ENCODE results near the gene DNAH8.
A peak's percentile ranks its signal among the peaks of the same experiment; 100 is the strongest.
"Not testable (repeated sequence)": the region's sequence is repeated elsewhere in the genome, so short reads cannot be mapped to it uniquely, and the experiment has no call there.

DNAH8 gene

DNA sequence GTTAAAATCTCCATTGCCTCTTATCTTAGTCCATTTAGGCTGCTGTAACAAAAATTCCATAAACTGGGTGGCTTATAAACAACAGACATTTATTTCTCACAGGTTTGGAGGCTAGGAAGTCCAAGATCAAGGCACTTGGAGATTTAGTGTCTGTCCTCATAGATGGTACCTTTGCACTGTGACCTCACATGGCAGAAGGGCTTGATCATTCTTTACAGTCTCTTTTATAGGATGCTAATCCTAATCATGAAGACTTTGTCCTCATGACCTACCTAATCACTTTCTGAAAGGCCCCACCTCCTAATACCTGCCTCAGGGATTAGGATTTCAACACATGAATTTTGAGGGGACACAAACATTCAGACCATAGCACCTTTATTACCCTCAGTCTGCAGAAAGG is 18.8 kb upstream of the DNAH8 start:
- no peak for DNase-seq (ENCODE audit: extremely low spot score, insufficient read length, low read depth)
- no peak for FAIRE-seq

DNA sequence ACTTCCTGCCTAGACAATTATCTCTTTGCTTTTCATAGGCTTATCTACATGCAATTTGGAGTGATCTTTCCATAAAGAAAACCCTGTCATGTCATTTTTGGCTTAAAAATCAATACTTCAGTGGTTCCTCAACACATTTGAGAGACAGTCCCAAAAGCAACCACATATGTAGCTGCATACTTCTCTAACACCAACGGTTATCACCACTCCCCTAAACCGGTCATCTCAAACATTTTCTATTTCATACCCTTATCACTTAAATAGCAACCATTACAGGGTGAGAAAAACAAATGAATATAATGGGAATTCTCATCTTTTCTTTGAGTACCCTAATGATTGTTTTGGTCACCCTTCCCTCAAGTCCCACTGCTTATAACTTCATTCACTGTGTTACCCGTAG is 17.3 kb upstream of the DNAH8 start:
- no peak for DNase-seq (ENCODE audit: extremely low spot score, insufficient read length, low read depth)
- FAIRE-seq = no peak

DNA sequence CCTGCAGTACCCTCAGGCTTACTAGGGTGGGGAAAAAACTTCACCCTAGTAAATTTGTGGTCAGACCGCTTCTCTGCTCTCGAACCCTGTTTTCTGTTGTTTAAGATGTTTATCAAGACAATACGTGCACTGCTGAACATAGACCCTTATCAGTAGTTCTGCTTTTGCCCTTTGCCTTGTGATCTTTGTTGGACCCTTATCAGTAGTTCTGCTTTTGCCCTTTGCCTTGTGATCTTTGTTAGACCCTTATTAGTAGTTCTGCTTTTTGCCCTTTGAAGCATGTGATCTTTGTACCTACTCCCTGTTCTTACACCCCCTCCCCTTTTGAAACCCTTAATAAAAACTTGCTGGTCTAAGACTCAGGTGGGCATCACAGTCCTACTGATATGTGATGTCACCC is 15.4 kb upstream of the DNAH8 start:
- not testable (repeated sequence) for FAIRE-seq; DNase-seq (ENCODE audit: extremely low spot score, insufficient read length, low read depth)

DNA sequence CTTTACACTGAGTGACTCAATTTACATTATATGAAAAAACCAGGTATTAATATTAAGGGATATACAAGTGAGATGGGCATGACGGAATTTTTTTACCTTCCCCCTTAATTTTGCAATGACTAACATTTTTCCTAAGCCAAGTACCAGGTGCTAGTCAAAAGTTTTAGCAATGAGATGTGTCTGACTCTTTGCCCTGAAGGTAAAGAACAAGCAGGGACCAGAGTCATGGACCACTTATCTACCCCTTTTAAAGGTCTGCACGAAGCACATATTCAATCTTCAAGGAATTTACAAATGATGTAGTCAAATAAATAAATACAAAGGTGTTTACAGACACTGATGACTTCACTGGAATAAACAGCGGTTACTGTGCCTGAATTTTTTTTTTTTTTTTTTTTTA is 13.6 kb upstream of the DNAH8 start:
- FAIRE-seq (no peak), DNase-seq (ENCODE audit: extremely low spot score, insufficient read length, low read depth) (no peak)

DNA sequence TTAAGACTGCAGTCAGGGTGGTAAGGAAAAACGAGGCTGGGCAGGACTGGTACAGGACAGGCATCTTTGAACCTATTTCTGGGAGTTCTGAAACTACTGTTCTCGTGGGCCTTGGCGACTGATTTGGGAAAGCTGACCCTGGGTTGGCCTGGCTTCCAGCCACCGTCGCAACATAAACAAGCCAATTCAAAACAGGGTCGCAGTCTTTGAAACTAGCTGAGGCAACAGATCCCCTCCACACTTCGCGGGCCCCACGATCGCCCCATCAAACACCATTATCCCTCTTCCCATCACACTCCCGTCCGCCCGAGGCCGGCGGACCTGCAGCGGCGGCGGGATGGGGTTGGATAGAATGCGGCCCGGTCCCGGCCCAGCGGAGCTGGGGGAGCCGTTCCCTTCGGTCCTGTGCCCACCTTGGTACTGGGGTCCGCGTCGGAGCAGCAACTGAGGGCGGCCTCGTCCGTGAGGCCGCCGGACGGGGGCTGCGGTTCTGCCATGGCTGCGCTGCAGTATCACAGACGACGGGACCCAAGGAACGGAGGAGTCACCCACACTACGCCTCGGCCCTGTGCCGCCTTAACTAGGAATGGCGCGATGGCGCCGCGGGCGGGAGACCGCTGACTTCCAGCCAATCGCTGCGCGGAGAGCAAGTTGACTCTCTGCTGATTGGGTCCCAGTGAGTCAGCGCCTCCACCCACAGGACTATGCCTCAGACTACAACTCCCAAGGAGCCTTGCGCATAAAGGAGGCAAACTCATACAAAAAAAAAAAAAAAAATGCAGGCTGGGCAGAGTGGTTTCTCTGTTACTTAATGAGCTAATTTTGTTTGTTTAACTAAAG is 12.3 kb upstream of the DNAH8 start, which contains the start of gene GLO1:
GLO1 (minus strand) TSS at position 588 of the 840 bp plus-strand sequence; CDS start at position 497, 91 bp downstream.
- DNase-seq (ENCODE audit: extremely low spot score, insufficient read length, low read depth) (peak; percentile 98), FAIRE-seq (peak; percentile 97)

DNA sequence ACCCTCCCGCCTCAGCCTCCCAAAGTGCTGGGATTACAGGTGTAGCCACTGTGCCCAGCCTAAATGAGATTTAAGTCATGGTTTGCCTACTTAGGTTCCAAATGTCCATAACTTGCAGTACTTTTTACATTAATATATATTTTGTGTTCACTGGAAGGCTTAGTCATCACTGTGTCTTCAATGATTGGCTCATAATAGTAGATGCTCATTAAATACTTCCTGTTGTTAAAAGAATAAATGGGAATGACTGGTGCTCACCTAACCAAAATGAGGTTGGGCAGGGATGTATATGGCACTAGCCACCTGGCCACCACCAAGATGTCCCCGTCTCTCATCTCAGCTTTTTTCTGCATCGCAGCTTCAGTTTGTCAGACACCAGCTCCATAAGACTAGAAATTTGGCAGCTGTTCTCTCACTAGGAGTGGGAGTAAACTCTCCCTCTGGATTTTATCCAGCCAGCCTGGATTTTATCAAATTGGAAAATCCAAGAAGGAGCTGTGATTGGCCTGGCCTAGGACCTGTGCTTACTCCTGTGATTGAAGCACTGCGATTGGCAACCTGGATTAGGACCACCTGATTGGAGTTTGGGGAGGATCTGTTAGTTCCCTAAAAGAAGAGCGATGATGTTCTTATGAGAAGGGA is 11.0 kb upstream of the DNAH8 start:
- FAIRE-seq (no peak), DNase-seq (ENCODE audit: extremely low spot score, insufficient read length, low read depth) (no peak)

DNA sequence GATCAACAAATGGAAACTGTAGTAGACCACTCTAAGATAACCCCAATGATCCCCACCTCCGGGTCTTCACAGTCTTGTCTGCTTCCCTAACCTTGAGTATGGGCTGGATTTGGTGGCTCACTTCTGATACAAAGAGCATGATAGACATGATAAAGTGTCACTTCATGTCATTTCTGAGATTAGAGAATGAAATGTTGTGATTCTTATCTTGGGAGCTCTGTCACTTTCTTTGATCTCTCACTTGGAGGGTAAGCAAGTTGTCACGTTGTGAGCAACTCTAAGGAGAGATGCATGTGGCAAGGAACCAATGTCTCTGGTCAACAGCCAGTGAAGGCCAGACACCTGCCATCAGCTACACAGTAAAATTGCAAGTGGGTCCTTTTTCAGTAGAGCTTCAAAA is 9.2 kb upstream of the DNAH8 start:
- DNase-seq (ENCODE audit: extremely low spot score, insufficient read length, low read depth) = no peak

DNA sequence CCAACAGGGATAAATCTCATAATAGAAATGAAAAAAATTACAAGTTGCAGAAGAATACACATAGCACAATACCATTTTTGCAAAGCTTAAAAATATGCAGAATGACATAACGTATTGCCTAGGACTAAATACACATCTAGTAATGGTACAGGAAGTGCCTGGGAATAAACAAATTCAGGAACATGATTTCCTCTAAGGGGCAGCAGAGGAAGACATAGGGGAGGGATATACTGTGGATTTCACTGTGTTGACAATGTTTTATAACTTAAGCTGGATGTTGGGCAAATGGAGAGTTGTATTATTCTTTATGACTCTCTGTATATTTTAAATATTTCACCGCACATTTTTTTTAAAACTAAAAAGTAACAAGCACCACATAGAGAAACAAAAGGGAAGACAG is 6.6 kb upstream of the DNAH8 start:
- no peak for FAIRE-seq
- no peak for DNase-seq (ENCODE audit: extremely low spot score, insufficient read length, low read depth)

More for the DNA sequence above, 9.2 kb upstream of the DNAH8 start:
- no peak for FAIRE-seq

DNA sequence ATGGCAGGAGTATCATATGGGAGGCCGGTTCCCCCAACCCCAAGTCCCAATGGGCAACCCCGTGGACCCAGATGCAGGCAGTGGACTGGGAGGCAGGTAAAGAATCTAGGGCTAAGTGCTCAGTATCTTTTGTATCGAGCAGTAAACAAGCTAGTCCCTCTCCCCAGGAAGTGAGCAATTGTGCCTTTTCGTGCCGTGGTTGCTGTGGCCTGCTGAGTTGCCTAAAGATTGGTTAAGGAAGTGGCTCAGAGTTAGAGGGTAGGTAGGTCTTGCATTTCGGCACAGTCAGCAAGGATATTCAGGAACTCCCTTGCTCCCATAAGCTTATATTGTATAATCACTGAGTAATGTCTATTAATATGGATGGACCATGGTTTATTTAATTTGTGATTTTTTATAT is 1.3 kb upstream of the DNAH8 start:
- DNase-seq (ENCODE audit: extremely low spot score, insufficient read length, low read depth) = no peak
- peak; percentile 33 for FAIRE-seq

DNA sequence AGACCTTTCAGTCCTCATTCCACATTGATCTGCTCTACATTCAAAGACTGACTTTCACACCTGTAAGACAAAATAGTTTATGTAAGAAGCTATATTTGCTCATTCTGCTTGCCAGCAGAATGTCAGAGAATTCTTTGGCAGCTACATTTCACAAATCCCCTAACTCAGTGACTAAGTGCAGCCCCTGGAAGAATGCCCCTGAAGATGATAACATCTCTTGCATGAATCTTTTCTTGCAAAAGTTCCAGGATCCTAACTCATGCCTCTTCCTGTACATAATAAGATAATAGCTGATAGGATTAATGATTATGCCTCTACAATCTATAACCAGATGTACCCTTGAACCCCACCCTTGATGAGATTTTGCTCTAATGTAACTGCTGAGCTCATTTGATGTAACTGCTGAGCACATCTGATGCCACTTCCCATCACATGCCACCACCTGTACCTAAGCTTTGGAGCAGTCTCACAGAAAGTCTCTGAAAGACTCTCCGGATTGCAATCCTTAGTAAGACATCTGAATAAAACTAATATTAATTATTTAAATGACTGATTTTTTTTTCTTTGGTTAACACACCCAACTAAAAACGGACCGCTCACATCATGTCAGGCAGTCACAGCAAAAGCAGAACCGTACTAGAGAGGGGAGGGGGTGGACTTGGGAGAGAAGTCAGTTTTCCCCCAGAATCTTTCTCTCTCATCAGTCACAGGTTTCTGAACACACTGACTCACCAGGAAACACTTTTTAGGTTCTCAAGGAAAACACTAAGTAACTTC is 684 bp upstream of the DNAH8 start:
- FAIRE-seq (no peak), DNase-seq (ENCODE audit: extremely low spot score, insufficient read length, low read depth) (no peak)

DNA sequence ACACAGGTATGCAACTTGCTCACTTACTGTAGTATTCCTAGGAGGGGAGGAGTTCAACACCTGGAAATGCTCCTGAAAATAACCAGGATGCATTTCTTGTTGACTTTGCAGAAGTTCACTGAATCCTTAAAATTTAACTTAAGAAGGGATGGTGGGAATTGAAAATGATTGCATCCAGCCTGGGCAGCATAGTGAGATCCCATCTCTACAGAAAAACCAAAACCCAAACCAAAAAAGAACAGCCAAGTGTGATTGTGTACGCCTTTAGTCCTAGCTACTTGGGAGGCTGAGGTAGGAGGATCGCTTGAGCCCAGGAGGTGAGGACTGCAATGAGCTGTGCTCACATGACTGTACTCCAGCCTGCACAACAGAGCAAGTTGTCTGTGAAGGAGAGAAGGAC is 1.7 kb downstream of the DNAH8 start:
- FAIRE-seq = no peak

DNA sequence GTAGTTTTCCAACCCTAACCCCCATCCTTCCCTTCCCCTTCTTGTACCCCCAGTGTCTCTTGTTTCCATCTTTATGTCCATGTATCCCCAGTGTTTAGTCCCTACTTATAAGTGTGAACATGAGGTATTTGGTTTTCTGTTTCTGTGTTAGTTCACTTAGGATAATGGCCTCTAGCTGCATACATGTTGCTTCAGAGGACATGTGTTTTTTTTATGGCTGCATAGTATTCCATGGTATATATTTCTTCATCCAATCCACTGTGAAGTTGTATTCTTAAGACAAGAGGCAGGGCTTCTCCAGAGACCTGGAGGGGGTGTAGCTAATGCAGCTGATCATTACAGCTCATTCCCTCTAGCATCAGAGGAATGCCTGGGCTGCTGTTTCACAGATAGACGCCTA is 4.2 kb downstream of the DNAH8 start:
- DNase-seq (ENCODE audit: extremely low spot score, insufficient read length, low read depth) = no peak

More for the DNA sequence above, 1.7 kb downstream of the DNAH8 start:
- DNase-seq (ENCODE audit: extremely low spot score, insufficient read length, low read depth) = no peak

DNA sequence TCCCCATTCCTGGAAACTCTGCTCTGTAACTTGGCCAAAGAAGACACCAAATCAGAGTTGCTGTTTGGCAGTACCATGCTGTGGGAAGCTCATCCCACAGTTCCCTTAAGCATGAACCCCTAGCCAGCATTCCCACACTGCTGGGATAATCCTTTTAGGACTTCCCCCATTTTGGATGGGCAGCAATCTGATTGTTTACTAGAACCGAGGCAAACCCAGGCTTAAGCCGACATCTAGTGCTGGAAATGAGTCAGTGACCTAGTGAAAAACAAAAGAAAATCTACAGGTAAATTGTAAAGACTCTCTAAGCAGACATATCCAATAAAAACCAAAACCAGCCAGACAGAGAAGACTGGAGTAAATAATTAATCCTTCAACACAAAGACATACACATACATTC is 5.2 kb downstream of the DNAH8 start:
- no peak for DNase-seq (ENCODE audit: extremely low spot score, insufficient read length, low read depth)

More for the DNA sequence above, 4.2 kb downstream of the DNAH8 start:
- FAIRE-seq = no peak

DNA sequence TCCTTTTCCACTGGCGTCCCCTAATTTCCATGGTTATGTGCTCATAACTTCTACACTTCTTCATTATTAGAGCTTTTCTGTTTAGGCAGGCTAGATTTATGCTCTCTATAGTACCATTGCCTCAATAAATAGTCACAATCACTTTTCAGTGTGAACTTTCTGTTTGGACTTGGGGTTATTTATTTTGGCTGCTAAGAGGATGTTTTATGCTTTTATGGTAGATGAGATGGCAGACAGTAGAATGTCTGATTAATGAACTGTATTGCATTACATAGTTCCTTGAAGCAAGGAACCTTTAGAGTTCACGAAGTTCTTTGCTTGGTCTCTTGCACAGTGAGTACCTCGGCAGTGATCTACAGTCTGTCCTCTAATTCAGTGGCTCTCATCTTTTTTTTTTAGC is 6.9 kb downstream of the DNAH8 start:
- FAIRE-seq (no peak), DNase-seq (ENCODE audit: extremely low spot score, insufficient read length, low read depth) (no peak)

More for the DNA sequence above, 5.2 kb downstream of the DNAH8 start:
- no peak for FAIRE-seq

DNA sequence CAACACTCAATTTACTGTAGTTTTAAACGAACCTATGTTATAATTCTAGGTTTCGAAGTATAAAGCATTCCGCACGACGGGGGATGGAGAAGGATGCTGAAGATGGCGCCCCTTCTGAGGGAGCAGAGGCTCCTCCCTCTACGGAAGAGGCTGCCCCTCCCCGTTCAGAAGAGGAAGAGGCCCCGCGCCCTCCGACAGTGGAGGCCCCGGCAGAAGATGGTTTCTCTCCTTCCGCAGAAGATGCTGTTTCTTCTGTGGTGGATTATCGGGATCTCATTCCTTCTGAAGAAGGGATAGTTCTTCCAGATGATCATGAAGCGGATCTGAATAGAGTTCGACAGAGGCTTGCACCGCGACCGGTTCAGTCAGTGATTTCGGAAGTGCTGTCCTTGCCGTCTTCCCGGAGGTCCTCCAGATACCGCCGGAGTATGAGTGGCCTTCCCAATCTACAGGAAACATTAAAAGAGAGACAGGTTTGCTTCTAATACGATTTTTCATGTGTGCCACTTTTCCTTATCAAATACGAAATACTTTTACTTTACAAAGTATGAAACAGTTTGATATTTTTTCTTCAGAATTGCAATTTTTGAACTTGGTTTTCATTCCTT is 7.7 kb downstream of the DNAH8 start:
- FAIRE-seq (no peak), DNase-seq (ENCODE audit: extremely low spot score, insufficient read length, low read depth) (no peak)

DNA sequence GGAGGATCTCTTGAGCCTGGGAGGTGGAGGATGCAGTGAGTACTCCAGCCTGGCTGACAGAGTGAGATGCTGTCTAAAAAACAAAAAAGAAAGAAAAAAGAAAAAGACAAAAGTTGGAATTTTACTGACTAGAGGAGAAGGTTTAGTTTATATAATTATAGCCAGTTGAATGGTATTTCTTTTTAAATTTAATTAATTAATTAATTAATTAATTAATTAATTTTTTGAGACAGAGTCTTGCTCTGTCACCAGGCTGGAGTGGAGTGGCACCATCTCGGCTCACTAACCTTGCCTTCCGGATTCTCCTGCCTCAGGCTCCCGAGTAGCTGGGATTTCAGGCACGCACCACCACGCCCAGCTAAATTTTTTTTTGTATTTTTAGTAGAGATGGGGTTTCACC is 8.7 kb downstream of the DNAH8 start:
- DNase-seq (ENCODE audit: extremely low spot score, insufficient read length, low read depth) (no peak), FAIRE-seq (no peak)

DNA sequence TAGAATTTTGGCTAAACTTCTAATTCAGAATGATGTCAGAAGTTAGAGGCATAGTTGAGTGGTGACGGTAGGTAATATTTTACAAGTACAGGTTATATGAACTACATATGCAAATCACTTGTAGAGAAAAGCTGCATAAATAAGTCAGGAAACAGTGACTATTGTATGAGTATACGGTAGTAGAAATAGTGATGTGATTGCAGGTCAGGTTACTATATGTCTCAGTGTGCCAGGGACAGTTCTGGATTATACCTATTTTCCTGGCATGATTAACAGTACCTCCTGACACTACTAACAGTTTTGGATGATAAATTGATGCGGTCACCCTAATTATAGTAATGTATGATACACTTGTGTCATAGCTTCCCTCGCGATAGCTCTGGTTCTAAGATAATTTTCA is 9.2 kb downstream of the DNAH8 start:
- no peak for FAIRE-seq
- DNase-seq (ENCODE audit: extremely low spot score, insufficient read length, low read depth) = no peak

DNA sequence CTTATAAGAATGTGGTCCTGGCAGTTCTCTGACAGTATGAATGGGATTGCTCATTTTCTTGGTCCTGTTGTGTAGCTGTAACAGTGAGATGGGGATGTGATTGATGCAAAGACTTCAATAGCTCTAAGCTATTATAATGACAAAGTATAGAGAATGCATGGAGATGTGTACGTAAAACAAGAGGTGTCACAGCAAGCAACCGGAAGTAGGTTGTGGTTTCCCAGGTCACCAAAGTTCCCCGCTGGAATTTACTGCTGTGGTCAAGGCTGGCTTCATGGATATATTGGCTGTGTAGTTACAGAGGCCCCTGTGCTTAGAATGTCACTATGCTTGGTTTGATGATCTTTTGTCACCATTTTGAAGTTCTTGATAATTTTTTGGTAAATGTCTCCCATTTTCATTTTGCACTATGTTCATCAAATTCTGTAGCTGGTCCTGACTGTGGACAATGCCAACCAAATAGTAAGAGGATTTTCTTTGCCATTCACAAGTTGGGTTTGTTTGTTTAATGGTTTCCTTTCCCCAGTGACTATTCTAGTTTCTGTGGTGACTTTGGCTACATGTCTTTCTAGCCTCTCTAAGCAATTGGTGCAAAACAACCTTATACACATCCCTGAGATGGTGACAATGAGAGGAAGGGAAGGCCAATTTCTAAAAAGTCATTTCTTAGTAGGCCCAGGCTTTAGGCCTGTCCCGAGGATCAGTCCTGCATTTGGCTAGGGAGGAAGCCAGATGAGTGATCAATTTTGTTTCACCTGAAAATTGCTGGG is 10.5 kb downstream of the DNAH8 start:
- no peak for DNase-seq (ENCODE audit: extremely low spot score, insufficient read length, low read depth)
- peak; percentile 62 for FAIRE-seq

DNA sequence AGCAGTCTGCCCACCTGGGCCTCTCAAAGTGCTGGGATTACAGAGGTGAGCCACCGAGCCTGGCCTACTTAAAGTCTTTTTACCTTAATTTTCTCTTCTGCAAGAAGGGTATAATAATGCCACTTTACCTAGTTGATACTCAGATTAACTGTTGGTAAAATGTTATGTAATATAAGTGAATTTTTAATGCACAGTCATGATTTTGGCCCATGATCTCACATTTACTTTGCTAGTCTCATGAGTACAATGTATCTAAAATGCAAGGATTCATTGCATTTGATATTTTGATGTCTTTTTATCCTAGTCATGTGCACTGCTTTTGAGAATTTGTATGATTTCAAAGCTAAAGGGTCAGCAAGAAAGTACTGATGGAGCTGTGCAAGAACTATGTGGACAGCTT is 13.1 kb downstream of the DNAH8 start:
- DNase-seq (ENCODE audit: extremely low spot score, insufficient read length, low read depth) = no peak
- FAIRE-seq = no peak
